GM12801 (cell line): ENCODE data around the gene SFXN5.

ENCODE experiments used
- TF ChIP-seq, protein P1 (sequence below): IDR thresholded peaks from one replicate; pipeline ENCODE4 v1.5.1; 2011; ENCODE audit warnings: control low read depth; ENCODE audit not compliant: insufficient read length; ENCODE audit errors: extremely low read depth

SFXN5 gene

GRCh38 chr2:72965016-72965415 lies 106.5 kb downstream of the SFXN5 start:
- TF ChIP-seq, protein P1, sequence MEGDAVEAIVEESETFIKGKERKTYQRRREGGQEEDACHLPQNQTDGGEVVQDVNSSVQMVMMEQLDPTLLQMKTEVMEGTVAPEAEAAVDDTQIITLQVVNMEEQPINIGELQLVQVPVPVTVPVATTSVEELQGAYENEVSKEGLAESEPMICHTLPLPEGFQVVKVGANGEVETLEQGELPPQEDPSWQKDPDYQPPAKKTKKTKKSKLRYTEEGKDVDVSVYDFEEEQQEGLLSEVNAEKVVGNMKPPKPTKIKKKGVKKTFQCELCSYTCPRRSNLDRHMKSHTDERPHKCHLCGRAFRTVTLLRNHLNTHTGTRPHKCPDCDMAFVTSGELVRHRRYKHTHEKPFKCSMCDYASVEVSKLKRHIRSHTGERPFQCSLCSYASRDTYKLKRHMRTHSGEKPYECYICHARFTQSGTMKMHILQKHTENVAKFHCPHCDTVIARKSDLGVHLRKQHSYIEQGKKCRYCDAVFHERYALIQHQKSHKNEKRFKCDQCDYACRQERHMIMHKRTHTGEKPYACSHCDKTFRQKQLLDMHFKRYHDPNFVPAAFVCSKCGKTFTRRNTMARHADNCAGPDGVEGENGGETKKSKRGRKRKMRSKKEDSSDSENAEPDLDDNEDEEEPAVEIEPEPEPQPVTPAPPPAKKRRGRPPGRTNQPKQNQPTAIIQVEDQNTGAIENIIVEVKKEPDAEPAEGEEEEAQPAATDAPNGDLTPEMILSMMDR = no peak

DNA sequence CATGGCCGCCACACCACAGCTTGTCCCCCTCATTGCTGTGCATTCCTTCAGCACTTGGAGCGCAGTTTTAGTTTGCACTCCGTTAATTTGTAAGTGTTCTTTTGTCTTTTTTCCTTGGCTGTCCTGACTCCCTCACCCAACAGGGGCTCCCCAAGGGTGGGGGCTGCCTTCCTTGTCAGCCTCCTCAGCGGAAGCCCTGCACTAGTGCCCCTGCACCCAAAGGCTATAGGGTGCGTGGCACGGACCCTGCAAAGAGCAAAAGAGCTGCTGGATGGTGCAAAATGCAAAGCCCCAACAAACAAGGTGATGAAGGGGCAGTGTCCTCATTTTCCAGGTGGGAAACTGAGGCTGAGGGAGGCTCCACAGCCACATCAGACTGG lies 107.4 kb downstream of the SFXN5 start:
- TF ChIP-seq, protein P1 = no peak

- TF ChIP-seq, protein P1 = no peak
Measured at GRCh38 chr2:72963423-72964145, 107.9 kb downstream of the SFXN5 start.

DNA sequence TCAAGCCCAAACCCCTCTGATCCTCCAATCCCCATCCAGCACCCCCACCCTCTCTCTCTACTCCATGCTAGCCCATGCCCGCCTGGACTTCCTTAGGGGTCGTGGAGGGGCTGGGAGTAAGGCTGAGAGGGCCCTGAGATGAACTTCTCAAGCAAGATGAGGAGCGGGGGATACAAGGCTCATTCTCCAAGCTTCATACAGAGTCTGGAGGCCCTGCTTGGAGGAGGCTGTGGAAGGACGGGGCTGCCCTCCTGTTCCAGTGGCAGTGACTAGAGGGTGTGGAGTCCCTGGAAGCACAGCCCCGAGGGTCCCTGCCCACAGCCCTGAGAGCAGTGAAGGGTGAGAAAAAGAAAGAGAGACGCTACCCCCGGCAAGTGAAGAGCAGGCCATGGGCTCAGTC lies 108.6 kb downstream of the SFXN5 start:
- TF ChIP-seq, protein P1 = no peak

GRCh38 chr2:72961853-72962468 lies 109.6 kb downstream of the SFXN5 start:
- TF ChIP-seq, protein P1 = no peak

DNA sequence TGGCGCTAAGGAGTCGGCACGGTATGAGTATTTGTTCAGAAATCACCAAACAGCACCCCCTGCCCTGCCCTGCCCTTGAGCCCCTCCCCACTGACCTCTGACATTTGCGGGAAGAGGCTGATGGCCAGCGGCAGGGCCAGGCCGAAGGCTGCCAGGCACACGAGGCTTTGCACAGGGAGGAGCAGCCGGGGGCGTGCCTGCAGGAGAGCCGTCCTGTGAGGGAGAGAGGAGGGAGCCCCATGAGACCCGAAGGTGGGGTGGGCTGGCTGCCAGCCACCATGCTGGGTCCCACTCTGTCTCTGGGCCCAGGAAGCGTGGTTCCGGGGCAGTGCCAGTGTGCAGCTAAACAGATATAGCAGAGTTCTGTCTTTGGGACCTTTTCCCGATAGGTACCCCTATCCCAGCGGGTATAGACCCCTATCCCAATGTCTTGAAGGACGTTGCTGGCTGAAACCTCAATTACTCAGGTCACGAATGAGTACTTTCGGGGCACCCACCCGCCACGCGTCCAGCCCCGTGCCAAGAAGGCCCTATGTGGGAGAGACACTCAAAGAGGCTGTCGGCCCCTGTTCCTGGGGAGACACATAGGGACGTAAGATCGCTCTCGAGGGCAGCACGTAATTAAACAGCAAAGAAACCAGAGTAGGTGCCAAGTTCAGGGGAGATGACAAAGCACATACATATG lies 110.3 kb downstream of the SFXN5 start:
- TF ChIP-seq, protein P1 = no peak
